Measurements from ENCODE around the gene BRAT1.
"Not testable (repeated sequence)": the region's sequence is repeated elsewhere in the genome, so short reads cannot be mapped to it uniquely, and the experiment has no call there.

The BRAT1 gene

GRCh38 chr7:2566890-2567678 is 11.8 kb upstream of the BRAT1 start:
- POLR2A ChIA-PET: interaction anchor here (0.8 kb wide), 1 partner anchor 50 kb away, joined by 4 read pairs; no protein-coding TSS in a partner anchor
- peak overlapping the region; percentile 55 for H3K4me3 ChIP-seq (ENCODE audit: low read depth, low read length)
- CTCF ChIA-PET: interaction anchor here (0.8 to 3.9 kb wide), 30 partner anchors 8 to 430 kb away, joined by 3 to 68 read pairs (median 4); partner anchors contain the start of genes AMZ1 and IQCE
- DNase-seq (ENCODE audit: low read depth, low spot score): peak; percentile 36
- no peak for TF ChIP-seq CTCF (IDR thresholded peaks at IDR 0.05; ENCODE audit: insufficient read depth, low read length, missing control alignments)

DNA sequence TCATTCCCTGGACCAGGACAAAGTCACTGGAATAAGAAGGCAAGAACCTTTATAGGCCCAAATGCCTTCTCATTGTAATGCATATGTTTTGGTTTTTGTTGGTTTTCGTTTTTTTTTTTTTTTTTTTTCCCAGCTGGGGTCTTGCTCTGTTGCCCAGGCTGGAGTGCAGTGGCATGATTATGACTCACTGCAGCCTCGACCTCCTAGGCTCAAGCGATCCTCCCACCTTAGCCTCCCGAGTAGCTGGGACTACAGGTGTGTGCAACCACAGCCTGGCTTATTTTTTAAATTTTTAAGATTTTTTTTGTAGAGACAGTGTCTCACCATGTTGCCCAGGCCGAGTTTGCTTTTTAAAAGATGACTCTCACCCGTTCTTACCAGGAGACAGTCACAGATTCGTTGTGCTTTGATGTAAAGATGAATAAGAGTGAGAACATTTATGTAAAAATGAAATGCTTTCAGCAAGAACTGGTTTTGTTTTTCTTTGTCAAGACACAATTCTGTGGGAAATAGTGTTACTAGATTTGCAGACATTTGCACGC is 11.1 kb upstream of the BRAT1 start:
- POLR2A ChIA-PET: no interaction called here
- CTCF ChIA-PET: interaction anchor here (0.8 to 3.9 kb wide), 13 partner anchors 9 to 162 kb away, joined by 3 to 68 read pairs (median 4); partner anchors contain the start of gene AMZ1

DNA sequence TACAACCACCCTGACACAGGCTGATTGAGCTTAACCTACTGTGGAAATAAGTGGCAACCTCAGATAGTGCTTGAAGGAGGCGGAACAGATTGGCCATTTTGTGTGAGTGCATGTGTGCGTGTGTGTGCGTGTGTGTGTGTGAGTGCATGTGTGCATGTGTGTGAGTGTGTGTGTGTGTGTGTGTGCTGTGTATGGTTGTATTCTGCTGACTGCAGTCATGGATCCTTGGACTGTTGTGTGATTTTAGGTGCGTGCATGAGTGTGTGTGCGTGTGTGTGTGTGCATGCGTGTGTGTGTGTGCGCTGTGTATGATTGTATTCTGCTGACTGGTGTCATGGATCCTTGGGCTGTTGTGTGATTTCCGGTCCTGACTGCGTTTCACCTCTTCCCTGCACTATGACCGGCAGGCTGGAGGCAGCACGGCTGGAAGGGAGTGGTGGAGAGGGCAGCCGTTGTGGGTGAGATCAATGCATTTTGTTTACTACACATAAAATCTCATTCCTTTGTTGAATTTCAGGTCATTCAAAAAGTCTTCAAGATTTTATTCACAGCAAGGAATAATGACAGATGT is 9.7 kb upstream of the BRAT1 start:
- POLR2A ChIA-PET: no interaction called here
- CTCF ChIA-PET: no interaction called here
- no peak for TF ChIP-seq CTCF (IDR thresholded peaks at IDR 0.05; ENCODE audit: insufficient read depth, low read length, missing control alignments)
- H3K4me3 ChIP-seq (ENCODE audit: low read depth, low read length): no peak overlapping the region
- no peak for DNase-seq (ENCODE audit: low read depth, low spot score)

More for the DNA sequence above, 11.1 kb upstream of the BRAT1 start:
- DNase-seq (ENCODE audit: low read depth, low spot score): no peak
- TF ChIP-seq CTCF (IDR thresholded peaks at IDR 0.05; ENCODE audit: insufficient read depth, low read length, missing control alignments): no peak
- no peak overlapping the region for H3K4me3 ChIP-seq (ENCODE audit: low read depth, low read length)

DNA sequence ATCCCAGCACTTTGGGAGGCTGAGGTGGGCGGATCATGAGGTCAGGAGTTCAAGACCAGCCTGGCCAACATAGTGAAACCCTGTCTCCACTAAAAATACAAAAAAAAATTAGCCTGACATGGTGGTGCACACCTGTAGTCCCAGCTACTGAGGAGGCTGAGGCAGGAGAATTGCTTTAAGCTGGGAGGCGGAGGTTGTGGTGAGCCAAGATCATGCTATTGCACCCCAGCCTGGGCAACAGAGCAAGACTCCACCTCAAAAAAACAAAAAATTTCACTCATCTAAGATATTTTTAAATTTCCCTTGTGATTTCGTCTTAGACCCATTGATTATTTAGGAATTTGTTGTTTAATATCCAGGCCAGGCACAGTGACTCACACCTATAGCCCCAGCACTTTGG is 8.6 kb upstream of the BRAT1 start:
- H3K4me3 ChIP-seq (ENCODE audit: low read depth, low read length); POLR2A ChIA-PET; DNase-seq (ENCODE audit: low read depth, low spot score): not testable (repeated sequence)
- CTCF ChIA-PET: interaction anchor here (0.8 to 1.9 kb wide), 3 partner anchors 8 to 146 kb away, joined by 3 to 4 read pairs (median 3); no protein-coding TSS in a partner anchor

DNA sequence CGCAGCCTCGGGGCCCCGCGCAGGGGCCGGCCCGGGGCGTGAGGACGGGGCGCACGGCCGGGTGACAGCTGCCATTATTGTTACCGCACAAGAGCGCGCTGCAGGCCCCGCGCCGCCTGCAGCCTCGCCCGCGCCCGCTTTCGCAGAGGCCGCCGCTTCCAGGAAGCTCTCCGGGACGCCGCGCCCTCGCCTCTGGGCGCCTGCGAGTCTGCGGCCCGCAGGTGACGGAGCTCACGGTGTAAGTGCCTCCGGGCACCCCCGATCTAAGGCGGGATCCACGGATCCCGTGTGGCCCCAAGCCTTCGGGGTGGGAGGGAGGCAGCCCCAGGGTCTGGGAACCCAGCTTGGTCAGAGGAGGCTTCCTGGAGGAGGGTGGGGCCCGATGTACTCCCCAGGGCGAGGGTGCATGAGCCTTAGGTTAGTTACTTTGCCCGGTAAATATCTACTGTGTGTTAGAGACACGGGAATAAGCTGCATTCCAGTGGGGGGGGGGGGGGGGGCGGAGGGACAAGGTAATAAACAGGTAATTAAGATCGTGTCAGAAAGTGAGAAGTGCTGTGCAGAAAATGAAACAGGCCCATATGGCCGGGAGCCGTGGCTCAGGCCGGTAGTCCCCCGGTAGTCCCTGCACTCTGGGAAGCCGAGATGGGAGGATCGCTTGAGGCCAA is 4.1 kb upstream of the BRAT1 start:
- H3K4me3 ChIP-seq (ENCODE audit: low read depth, low read length): peak overlapping the region; percentile 79
- DNase-seq (ENCODE audit: low read depth, low spot score): no peak
- CTCF ChIA-PET: interaction anchor here (0.8 to 3.0 kb wide), 5 partner anchors 8 to 151 kb away, joined by 3 to 15 read pairs (median 6); no protein-coding TSS in a partner anchor
- POLR2A ChIA-PET: interaction anchor here (0.6 to 1.6 kb wide), 2 partner anchors 54 to 66 kb away, joined by 4 read pairs; no protein-coding TSS in a partner anchor
- TF ChIP-seq CTCF (IDR thresholded peaks at IDR 0.05; ENCODE audit: insufficient read depth, low read length, missing control alignments): no peak

DNA sequence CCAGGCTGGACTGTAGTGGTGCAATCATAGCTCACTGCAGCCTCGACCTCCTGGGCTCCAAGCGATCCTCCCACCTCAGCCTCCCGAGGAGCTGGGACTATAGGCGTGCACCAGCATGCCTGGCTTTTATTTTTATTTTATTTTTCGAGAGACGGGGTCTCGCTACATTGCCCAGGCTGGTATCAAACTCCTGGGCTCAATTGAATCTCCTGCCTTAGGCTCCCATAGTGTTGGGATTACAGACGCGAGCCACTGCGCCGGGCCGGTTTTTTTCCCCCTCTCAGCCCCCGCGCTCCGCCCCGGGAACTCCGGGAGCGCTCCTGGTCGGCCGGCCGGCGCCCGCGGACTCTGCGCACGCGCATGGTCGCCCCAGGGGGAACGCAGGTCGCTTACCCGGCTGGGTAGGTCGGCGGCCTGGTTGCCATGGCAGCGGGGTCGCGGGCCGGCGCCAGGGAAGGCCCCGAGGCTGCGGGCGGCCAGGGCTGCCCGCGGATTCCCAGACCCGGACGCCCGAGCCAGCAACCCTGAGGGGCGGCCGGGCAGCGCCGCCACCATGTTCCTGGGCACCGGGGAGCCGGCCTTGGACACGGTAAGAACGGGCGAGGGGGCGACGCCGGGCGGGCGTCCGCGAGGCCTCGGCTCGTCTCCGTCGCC is 3.4 kb upstream of the BRAT1 start, which contains the start of gene IQCE:
IQCE (plus strand) TSS at position 351 of the 654 bp plus-strand sequence; CDS start at position 554, 203 bp downstream.
- TF ChIP-seq CTCF (IDR thresholded peaks at IDR 0.05; ENCODE audit: insufficient read depth, low read length, missing control alignments): no peak
- ChIA-PET POLR2A (interaction anchor here (0.6 to 1.6 kb wide), 2 partner anchors 53 to 66 kb away, joined by 4 read pairs; no protein-coding TSS in a partner anchor), CTCF (interaction anchor here (0.8 to 3.0 kb wide), 5 partner anchors 9 to 151 kb away, joined by 3 to 15 read pairs (median 6); no protein-coding TSS in a partner anchor)
- no peak for DNase-seq (ENCODE audit: low read depth, low spot score)
- H3K4me3 ChIP-seq (ENCODE audit: low read depth, low read length): peak within 1 kb of the TSS; percentile 79

Data from AG04449 (cell line).